Midbrain (tissue), 1 donor: ENCODE measurements around the gene ANXA11.
"Not testable (repeated sequence)": the region's sequence is repeated elsewhere in the genome, so short reads cannot be mapped to it uniquely, and the experiment has no call there.

Experiments
- DNase-seq: peaks from one replicate; lab custom pipeline; 2025; lab: John Stamatoyannopoulos, UW

ANXA11 gene

DNA sequence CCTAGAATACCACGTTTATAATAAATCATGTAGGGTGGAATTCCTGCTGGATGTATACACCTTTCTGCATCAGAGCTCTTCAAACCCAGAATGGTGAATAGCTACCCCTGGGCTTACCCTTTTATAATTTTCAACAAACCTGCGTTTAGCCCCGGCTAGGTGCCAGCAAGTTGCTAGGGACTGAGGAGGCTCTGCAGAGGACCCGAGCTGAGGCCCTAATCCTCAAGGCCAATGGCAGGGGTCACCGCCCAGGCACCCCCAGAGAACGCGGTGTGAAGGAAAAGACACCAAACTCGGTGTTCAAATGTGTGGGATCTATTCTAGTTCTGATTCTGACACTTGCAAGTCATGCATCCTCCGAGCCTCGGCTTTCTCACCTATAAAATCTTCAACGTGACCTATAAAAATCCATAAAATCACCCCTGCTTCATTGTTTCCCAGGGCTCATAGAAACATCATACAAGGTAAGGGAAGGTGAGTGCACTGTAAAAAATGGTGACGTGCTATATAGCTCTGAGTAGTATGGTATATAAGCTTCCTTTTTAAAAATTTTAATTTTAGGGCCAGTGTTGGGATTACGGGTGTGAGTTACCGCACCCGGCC is 2.5 kb upstream of the ANXA11 start:
- no peak for DNase-seq

DNA sequence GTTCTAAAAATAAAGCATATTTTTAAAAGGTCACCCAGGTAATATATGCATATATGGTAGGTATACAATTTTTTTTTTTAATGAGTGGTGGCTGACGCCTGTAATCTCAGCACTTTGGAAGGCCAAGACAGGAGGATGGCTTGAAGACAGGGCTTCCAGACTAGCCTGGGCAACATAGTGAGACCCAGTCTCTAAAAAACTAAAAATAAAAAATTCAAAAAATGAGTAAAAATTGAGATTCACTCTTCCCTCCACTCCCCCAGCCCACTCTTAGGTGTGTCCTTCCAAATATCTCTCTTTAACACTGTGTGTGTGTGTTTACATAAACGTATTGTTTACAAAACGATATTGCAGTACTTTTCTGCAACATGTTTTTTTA is 929 bp upstream of the ANXA11 start:
- no peak for DNase-seq

GRCh38 chr10:80204677-80205476 is 460 bp downstream of the ANXA11 start:
- no peak for DNase-seq

GRCh38 chr10:80203835-80204676 is 1.3 kb downstream of the ANXA11 start:
- DNase-seq = no peak

DNA sequence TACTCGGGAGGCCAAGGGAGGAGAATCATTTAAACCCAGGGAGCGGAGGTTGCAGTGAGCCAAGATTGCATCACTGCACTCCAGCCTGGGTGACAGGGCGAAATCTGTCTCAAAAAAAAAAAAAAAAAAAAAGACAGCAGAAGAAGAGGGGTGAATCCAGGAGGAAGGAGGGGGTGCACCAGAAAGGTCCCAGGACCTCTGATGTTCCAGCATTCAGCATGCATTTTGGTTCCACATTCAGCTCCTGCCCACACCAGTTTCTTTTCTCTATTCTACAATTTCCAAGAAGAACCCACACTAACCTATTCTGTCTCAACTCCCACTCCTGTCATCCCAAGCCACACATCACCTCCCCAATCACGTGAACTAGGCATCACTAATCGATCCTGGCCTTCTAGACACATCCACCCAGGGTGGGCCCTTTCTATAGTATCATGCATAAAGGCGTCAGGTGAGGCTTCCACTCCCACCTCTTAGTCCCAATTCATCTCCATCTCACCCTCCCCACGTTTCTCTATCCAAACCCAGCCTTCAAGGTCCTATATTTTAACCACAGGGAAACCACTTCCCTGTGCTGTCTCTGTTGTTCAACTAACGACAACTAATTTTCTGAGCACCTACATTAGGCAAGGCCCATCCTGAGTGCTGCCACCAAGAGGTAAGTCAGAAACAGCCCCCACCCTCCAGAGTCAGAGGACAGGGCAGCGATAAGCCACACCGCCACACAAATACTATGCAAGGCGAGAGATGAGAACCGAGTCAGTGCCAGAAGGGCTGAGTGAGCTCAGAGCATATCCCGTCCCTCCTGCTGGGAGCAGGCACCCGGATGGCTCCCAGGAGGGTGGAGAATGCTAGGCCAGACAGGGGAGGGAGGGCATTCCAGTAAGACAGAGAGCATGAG is 2.2 kb downstream of the ANXA11 start:
- DNase-seq = no peak

DNA sequence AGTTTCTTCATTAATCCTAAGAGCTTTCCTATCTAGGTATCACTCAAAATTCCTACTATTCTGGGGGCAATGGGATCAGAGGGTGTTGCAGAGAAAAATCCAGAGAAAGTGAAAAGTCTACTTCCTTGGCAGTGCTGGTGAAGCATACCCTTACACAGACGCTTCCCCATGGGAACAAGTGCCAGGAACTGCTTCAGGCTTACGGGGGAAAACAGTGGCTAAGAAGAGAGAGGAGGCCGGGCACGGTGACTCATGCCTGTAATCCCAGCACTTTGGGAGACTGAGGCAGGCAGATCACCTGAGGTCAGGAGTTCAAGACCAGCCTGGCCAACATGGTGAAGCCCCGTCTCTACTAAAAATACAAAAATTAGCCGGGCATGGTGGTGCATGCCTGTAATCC is 2.8 kb downstream of the ANXA11 start:
- DNase-seq = not testable (repeated sequence)

GRCh38 chr10:80201608-80202141 is 3.7 kb downstream of the ANXA11 start:
- no peak for DNase-seq

GRCh38 chr10:80200687-80201086 is 4.7 kb downstream of the ANXA11 start:
- DNase-seq = no peak

- DNase-seq = no peak
These were observed 5.1 kb downstream of the ANXA11 start for GRCh38 chr10:80200259-80200658.

GRCh38 chr10:80199828-80200227 is 5.5 kb downstream of the ANXA11 start:
- peak; percentile 40 for DNase-seq

DNA sequence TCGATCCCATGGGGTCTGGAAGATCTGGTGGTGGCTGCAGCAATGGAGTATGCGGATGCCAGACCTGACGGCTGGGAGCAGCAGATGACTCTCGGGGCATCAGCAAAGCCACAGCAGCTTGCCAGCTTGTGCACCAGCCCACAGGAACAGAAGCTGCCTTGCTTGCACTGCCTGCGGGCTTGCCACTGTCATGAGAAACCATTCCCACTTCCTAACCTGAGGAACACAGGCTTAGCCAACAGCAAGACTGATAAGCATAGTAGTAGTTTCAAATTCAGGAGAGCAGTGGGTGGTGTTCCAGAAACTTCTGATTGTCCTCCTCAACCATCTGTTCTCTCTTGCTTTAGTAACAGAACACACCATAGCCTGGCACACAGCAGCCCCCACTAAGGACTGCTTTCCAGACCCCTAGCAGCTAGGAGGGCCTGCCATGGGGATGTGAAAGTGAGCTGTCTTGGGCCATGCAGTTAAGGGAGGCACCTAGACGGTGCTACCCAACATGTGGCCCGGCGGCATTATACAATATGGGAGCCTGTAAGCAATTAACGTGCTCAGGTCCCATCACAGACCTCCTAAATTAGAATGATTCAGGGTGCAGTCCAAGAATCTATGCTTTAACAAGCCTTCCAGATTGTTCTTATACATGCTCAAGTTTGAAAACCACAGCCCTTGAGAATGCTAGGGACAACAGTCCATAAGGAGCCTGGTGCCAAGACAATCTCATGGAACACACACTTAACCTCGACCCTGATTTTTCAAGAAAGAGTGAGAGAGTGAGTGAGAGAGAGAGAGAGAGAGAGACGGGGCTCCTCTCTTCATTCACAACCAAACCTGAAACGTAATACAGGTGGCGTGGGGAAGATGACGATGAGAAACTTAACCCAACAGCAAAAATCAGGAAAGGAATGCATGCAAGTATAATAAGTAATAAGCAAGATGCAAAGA is 7.1 kb downstream of the ANXA11 start:
- DNase-seq = no peak

DNA sequence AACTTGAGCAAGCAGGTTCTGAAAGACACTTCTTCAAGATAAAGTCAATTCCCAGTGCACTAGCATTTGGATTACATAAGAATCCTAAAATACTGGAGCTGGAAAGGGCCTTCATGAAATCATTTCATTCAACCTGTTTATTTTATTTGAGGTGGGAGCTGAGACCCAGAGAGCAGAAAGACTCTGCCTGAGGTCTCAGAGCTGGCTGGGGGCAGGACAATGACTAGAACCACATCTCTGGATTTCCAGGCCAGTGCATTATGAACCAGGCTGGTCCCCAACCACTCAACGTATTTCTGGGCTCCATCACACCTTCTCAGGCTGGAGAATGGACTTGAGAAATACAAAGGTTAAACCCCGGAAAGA is 8.4 kb downstream of the ANXA11 start:
- DNase-seq = no peak

GRCh38 chr10:80196270-80196949 is 8.9 kb downstream of the ANXA11 start:
- no peak for DNase-seq

DNA sequence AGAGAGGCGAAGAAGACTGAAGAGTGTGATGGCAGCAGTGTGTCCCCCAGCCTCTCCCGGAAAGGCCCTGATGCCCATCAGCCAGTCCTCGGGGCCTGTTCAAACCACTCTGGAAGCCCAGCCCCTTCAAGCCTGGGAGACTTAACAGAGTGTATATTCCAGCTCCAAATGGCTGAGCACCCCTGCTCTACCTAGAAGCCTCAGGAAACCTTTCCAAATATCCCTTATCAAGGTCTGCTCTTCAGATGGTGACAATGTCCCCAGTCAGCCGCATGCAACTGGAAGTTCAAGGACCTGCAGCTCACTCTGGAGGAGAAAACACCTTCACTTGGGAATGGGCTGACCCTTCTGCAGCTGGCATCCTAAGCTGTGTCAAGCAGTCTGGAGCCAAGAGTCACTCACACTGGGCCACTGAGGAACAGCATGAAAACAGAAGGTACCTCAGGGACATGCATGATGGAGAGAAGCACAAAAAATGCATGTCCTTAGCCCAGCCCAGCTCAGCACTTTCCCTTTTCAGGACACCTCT is 10.2 kb downstream of the ANXA11 start:
- DNase-seq = no peak

- no peak for DNase-seq
These were observed 10.8 kb downstream of the ANXA11 start for GRCh38 chr10:80194373-80195045.

DNA sequence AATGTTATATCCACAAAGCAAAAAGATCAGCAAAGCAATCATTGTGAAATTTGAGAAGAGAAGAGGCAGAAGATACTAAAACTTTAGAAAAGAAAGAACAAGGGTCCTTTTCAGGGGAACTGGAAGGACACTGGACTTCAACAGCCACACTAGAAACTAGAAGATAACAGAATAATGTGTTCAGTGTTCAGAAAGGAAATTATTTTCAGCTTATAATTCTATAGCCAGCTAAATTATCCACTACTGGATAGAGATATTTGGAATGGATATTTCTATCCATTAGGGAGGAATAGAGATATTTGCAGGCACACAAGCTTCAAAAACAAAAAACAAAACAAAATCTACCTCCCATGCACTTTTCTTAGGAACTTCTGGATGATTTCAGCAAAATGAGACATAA is 12.8 kb downstream of the ANXA11 start:
- no peak for DNase-seq

DNA sequence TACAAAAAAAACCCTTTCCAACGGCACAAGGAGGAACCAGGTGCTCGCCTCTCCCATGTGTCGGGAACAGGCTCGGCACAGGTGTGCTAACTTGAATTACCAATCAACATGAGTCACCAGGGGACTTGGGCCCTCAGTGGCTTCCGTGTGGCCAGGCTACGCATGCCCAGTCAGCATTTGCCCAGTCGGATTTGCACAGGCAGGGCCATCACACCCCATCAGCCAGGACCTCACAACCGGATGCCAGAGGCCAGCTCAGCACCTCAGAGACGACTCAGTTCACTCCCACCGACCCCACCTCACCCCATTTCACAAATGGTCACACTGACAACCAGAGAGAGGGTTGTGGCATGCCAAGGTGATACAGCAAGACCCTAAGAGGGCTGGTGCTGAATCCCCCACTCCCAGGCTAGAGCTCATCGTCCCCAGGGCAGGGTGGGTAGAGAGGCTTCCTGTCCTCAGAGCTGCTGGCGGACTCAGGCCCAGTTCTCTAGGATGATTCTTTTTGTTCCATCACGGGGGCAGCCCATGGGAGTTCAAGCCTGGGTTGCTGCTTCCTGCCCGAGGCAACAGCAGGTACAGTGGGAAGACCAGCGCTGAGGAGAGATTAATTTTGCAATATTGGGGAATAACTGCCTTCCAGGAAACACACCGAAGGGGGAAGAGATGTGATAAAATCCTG is 13.6 kb downstream of the ANXA11 start:
- no peak for DNase-seq

- DNase-seq = no peak
These were observed 16.6 kb downstream of the ANXA11 start for GRCh38 chr10:80188713-80189112.
